Endothelial cell (in vitro differentiated cells): ENCODE results near the gene KEAP1. TPM values are rescaled to one million over a fixed set of nuclear protein-coding genes. Genes with fewer than 3 reads are reported as not detected.
"Not testable (repeated sequence)": the region's sequence is repeated elsewhere in the genome, so short reads cannot be mapped to it uniquely, and the experiment has no call there.

Experiments
- DNase-seq: peaks from one replicate; pipeline ENCODE4 v3.0.0; 2021; ENCODE audit warnings: low spot score
- H3K27ac Mint-ChIP-seq: one replicate; pipeline ENCODE4 v1.8.0; 2021; ENCODE audit warnings: mixed read lengths, inconsistent platforms; ENCODE audit not compliant: unreplicated experiment
- H3K27me3 Mint-ChIP-seq: one replicate; pipeline ENCODE4 v1.8.0; 2021; ENCODE audit warnings: mild to moderate bottlenecking, moderate library complexity, mixed read lengths, inconsistent platforms; ENCODE audit not compliant: unreplicated experiment
- H3K36me3 Mint-ChIP-seq: one replicate; pipeline ENCODE4 v1.8.0; 2021; ENCODE audit warnings: mild to moderate bottlenecking, low read depth, mixed read lengths, inconsistent platforms; ENCODE audit not compliant: unreplicated experiment
- H3K4me1 Mint-ChIP-seq: one replicate; pipeline ENCODE4 v1.8.0; 2021; ENCODE audit warnings: mild to moderate bottlenecking, mixed read lengths, inconsistent platforms; ENCODE audit not compliant: unreplicated experiment
- H3K4me3 Mint-ChIP-seq: one replicate; pipeline ENCODE4 v1.8.0; 2021; ENCODE audit warnings: mild to moderate bottlenecking, mixed read lengths, inconsistent platforms; ENCODE audit not compliant: unreplicated experiment
- H3K9me3 Mint-ChIP-seq: one replicate; pipeline ENCODE4 v1.8.0; 2021; ENCODE audit warnings: mixed read lengths, inconsistent platforms; ENCODE audit not compliant: unreplicated experiment
- total RNA-seq: library from RNA; stranded (reverse); fragmentation: NEBNext Ultra II Directional; extraction: Animal tissue kit (Norgen Biotek cat#: 25700); gene quantifications from one replicate; pipeline ENCODE4 v1.2.1, GENCODE V29; 2021; ENCODE audit not compliant: unreplicated experiment
- TF ChIP-seq, protein P1 (sequence below): fragments of 200-600 bp; sonication (generic); IDR thresholded peaks from one replicate; pipeline ENCODE4 v1.5.0; 2021; ENCODE audit warnings: antibody characterized with exemption; ENCODE audit not compliant: unreplicated experiment

The KEAP1 gene
- total RNA-seq, 1 donor from 2014 or later: 56.4 TPM

DNA sequence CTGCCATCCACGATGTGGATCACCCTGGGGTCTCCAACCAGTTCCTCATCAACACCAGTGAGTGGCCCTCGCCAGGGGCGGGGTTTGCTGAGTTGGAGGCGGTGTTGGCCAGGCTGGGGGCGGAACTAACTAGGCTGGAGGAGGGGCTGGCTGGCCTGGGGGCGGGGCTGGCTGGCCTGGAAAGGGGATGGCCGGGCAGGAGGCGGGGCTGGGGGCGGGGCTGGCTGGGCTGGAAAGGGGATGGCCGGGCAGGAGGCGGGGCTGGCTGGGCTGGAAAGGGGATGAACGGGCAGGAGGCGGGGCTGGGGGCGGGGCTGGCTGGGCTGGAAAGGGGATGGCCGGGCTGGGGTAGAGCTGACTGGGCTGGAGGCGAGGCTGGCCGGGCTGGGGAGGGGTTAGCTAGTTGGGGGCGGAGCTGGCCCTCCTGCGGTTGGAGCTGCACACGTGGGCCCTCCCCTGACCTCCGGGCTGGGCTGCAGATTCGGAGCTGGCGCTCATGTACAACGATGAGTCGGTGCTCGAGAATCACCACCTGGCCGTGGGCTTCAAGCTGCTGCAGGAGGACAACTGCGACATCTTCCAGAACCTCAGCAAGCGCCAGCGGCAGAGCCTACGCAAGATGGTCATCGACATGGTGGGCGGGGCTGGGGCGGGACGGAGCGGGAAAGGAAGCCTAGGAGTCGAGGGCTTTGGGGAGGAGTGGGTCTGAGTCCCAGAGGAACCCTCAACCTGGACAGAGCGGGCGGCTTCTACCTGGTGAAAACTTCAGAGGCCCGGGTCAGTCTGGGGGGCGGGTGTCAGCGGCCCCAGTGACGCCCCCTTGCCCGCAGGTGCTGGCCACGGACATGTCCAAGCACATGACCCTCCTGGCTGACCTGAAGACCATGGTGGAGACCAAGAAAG lies 41.9 kb downstream of the KEAP1 start:
- TF ChIP-seq, protein P1, sequence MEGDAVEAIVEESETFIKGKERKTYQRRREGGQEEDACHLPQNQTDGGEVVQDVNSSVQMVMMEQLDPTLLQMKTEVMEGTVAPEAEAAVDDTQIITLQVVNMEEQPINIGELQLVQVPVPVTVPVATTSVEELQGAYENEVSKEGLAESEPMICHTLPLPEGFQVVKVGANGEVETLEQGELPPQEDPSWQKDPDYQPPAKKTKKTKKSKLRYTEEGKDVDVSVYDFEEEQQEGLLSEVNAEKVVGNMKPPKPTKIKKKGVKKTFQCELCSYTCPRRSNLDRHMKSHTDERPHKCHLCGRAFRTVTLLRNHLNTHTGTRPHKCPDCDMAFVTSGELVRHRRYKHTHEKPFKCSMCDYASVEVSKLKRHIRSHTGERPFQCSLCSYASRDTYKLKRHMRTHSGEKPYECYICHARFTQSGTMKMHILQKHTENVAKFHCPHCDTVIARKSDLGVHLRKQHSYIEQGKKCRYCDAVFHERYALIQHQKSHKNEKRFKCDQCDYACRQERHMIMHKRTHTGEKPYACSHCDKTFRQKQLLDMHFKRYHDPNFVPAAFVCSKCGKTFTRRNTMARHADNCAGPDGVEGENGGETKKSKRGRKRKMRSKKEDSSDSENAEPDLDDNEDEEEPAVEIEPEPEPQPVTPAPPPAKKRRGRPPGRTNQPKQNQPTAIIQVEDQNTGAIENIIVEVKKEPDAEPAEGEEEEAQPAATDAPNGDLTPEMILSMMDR: no peak
- Mint-ChIP-seq H3K4me3 (no peak overlapping the region), H3K36me3 (no peaks in the 10 kb centered on the region), H3K27me3 (peaks cover 5% of the 10 kb centered on the region), H3K27ac (no peak overlapping the region), H3K9me3 (no peaks in the 10 kb centered on the region), H3K4me1 (no peaks in the 10 kb centered on the region)
- DNase-seq: peak; percentile 97

- no peaks in the 10 kb centered on the region for H3K36me3 Mint-ChIP-seq
- H3K4me3 Mint-ChIP-seq: no peak overlapping the region
- peaks cover 8% of the 10 kb centered on the region for H3K27me3 Mint-ChIP-seq
- no peaks in the 10 kb centered on the region for H3K9me3 Mint-ChIP-seq
- H3K4me1 Mint-ChIP-seq: no peaks in the 10 kb centered on the region
- no peak overlapping the region for H3K27ac Mint-ChIP-seq
- no peak for DNase-seq
- TF ChIP-seq, protein P1: no peak
These were observed 42.5 kb downstream of the KEAP1 start for GRCh38 chr19:10460714-10461046.

DNA sequence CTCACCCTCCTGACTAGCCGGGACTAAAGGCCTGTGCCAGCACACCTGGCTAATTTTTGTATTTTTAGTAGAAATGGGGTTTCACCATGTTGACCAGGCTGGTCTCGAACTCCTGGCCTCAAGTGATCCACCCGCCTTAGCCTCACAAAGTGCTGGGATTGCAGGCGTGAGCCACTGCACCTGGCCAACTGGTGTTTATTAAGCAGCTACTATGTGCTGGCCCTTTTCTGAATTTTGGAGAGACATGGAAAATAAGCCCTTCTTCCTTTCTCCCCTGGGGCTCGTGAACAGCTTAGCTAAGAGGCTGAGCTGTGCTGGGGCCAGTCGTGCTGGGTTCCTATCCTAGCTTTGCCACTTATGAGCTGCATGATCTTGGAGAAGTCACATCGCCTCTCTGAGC lies 44.4 kb downstream of the KEAP1 start:
- not testable (repeated sequence) for H3K27ac Mint-ChIP-seq, DNase-seq, H3K36me3 Mint-ChIP-seq, H3K9me3 Mint-ChIP-seq, H3K4me3 Mint-ChIP-seq, H3K4me1 Mint-ChIP-seq
- H3K27me3 Mint-ChIP-seq: peaks cover 11% of the 10 kb centered on the region

DNA sequence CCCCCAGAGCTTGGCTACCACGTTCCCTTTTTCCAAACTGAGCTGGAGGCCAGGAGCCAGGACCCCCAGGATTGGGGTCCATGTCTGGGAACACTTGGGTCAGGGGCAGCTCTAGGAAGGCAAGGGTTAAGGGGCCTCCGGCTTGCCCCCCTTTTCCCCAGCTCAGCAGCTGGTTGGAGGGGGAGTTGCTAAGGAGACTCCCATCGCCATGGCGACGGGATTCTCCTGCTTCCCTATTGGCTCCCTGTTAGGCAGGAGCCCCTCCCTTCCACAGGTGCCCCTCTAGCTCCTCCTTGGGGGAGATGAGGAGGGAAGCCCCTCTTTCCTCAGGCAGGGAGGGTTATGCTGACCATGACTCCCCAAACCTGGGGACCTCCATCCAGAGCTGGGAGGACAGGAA lies 48.9 kb downstream of the KEAP1 start:
- no peaks in the 10 kb centered on the region for H3K4me1 Mint-ChIP-seq
- no peak overlapping the region for H3K4me3 Mint-ChIP-seq
- H3K9me3 Mint-ChIP-seq: no peaks in the 10 kb centered on the region
- H3K27ac Mint-ChIP-seq: no peak overlapping the region
- no peaks in the 10 kb centered on the region for H3K36me3 Mint-ChIP-seq
- TF ChIP-seq, protein P1: no peak
- DNase-seq: no peak
- H3K27me3 Mint-ChIP-seq: peaks cover 19% of the 10 kb centered on the region

- H3K27ac Mint-ChIP-seq: no peak overlapping the region
These were observed 49.3 kb downstream of the KEAP1 start for GRCh38 chr19:10453852-10454251.

More at GRCh38 chr19:10453852-10454251, 49.3 kb downstream of the KEAP1 start:
- no peaks in the 10 kb centered on the region for H3K9me3 Mint-ChIP-seq
- TF ChIP-seq, protein P1: no peak
- peaks cover 19% of the 10 kb centered on the region for H3K27me3 Mint-ChIP-seq
- DNase-seq: no peak
- H3K36me3 Mint-ChIP-seq: no peaks in the 10 kb centered on the region
- no peaks in the 10 kb centered on the region for H3K4me1 Mint-ChIP-seq
- H3K4me3 Mint-ChIP-seq: no peak overlapping the region
